ENCODE results near the gene OR10A7.
"Not testable (repeated sequence)": the region's sequence is repeated elsewhere in the genome, so short reads cannot be mapped to it uniquely, and the experiment has no call there.

Gene OR10A7

GRCh38 chr12:55220725-55221124 lies at the start of gene OR10A7:
TSS of gene OR10A7 (plus strand) at chr12:55221025. CDS start at chr12:55221025, 0 bp downstream.
- Mint-ChIP-seq H3K36me3 (ENCODE audit: low read depth) (no peaks in the 10 kb centered on the region), H3K4me1 (ENCODE audit: low read depth) (no peaks in the 10 kb centered on the region)

GRCh38 chr12:55171445-55171844 lies 49.4 kb upstream of the OR10A7 start:
- Mint-ChIP-seq H3K4me3 (no peak overlapping the region), H3K4me1 (ENCODE audit: low read depth) (no peaks in the 10 kb centered on the region), H3K27ac (no peak overlapping the region), H3K9me3 (no peaks in the 10 kb centered on the region), H3K27me3 (peaks cover 15% of the 10 kb centered on the region), H3K36me3 (ENCODE audit: low read depth) (no peaks in the 10 kb centered on the region)

More at GRCh38 chr12:55220725-55221124, at the start of gene OR10A7:
- Mint-ChIP-seq H3K27me3 (peaks cover 18% of the 10 kb centered on the region), H3K4me3 (no peak within 1 kb of the TSS), H3K9me3 (no peaks in the 10 kb centered on the region), H3K27ac (no peak within 1 kb of the TSS)

GRCh38 chr12:55171846-55172245 lies 49.0 kb upstream of the OR10A7 start:
- not testable (repeated sequence) for H3K36me3 Mint-ChIP-seq (ENCODE audit: low read depth); H3K4me1 Mint-ChIP-seq (ENCODE audit: low read depth); H3K4me3 Mint-ChIP-seq; H3K27ac Mint-ChIP-seq; H3K9me3 Mint-ChIP-seq
- H3K27me3 Mint-ChIP-seq, result peaks cover 17% of the 10 kb centered on the region

- H3K27me3 Mint-ChIP-seq, result peaks cover 23% of the 10 kb centered on the region
- no peak overlapping the region for H3K4me3 Mint-ChIP-seq
- H3K27ac Mint-ChIP-seq, result no peak overlapping the region
- H3K9me3 Mint-ChIP-seq, result no peaks in the 10 kb centered on the region
- no peaks in the 10 kb centered on the region for H3K36me3 Mint-ChIP-seq (ENCODE audit: low read depth)
- no peaks in the 10 kb centered on the region for H3K4me1 Mint-ChIP-seq (ENCODE audit: low read depth)
Observed at GRCh38 chr12:55172686-55173085, 48.1 kb upstream of the OR10A7 start.

GRCh38 chr12:55173456-55173855 lies 47.4 kb upstream of the OR10A7 start:
- no peak overlapping the region for H3K27ac Mint-ChIP-seq
- H3K4me3 Mint-ChIP-seq, result no peak overlapping the region
- peaks cover 30% of the 10 kb centered on the region for H3K27me3 Mint-ChIP-seq
- H3K9me3 Mint-ChIP-seq, result no peaks in the 10 kb centered on the region
- no peaks in the 10 kb centered on the region for H3K36me3 Mint-ChIP-seq (ENCODE audit: low read depth)
- H3K4me1 Mint-ChIP-seq (ENCODE audit: low read depth), result no peaks in the 10 kb centered on the region

- H3K27ac Mint-ChIP-seq, result no peak overlapping the region
- no peak overlapping the region for H3K4me3 Mint-ChIP-seq
- H3K4me1 Mint-ChIP-seq (ENCODE audit: low read depth), result no peaks in the 10 kb centered on the region
- H3K36me3 Mint-ChIP-seq (ENCODE audit: low read depth), result no peaks in the 10 kb centered on the region
- peaks cover 38% of the 10 kb centered on the region for H3K27me3 Mint-ChIP-seq
- H3K9me3 Mint-ChIP-seq, result no peaks in the 10 kb centered on the region
Observed at GRCh38 chr12:55188573-55188972, 32.3 kb upstream of the OR10A7 start.

- H3K27ac Mint-ChIP-seq, result no peak overlapping the region
- no peak overlapping the region for H3K4me3 Mint-ChIP-seq
- no peaks in the 10 kb centered on the region for H3K4me1 Mint-ChIP-seq (ENCODE audit: low read depth)
- no peaks in the 10 kb centered on the region for H3K9me3 Mint-ChIP-seq
- H3K27me3 Mint-ChIP-seq, result peaks cover 41% of the 10 kb centered on the region
- no peaks in the 10 kb centered on the region for H3K36me3 Mint-ChIP-seq (ENCODE audit: low read depth)
Observed at GRCh38 chr12:55188974-55189556, 31.8 kb upstream of the OR10A7 start.

GRCh38 chr12:55194382-55194781 lies 26.4 kb upstream of the OR10A7 start:
- no peak overlapping the region for H3K27ac Mint-ChIP-seq
- no peaks in the 10 kb centered on the region for H3K9me3 Mint-ChIP-seq
- H3K4me1 Mint-ChIP-seq (ENCODE audit: low read depth), result no peaks in the 10 kb centered on the region
- H3K4me3 Mint-ChIP-seq, result no peak overlapping the region
- H3K36me3 Mint-ChIP-seq (ENCODE audit: low read depth), result no peaks in the 10 kb centered on the region
- peaks cover 61% of the 10 kb centered on the region for H3K27me3 Mint-ChIP-seq

- no peaks in the 10 kb centered on the region for H3K9me3 Mint-ChIP-seq
- no peak overlapping the region for H3K27ac Mint-ChIP-seq
- H3K4me3 Mint-ChIP-seq, result no peak overlapping the region
- H3K4me1 Mint-ChIP-seq (ENCODE audit: low read depth), result no peaks in the 10 kb centered on the region
- no peaks in the 10 kb centered on the region for H3K36me3 Mint-ChIP-seq (ENCODE audit: low read depth)
- H3K27me3 Mint-ChIP-seq, result peaks cover 37% of the 10 kb centered on the region
Observed at GRCh38 chr12:55226523-55226922, 5.7 kb downstream of the OR10A7 start.

GRCh38 chr12:55227643-55228042 lies 6.8 kb downstream of the OR10A7 start:
- no peak overlapping the region for H3K27ac Mint-ChIP-seq

GRCh38 chr12:55244309-55244708 lies 23.5 kb downstream of the OR10A7 start, which contains the start of gene OR6C74:
TSS of gene OR6C74 (plus strand) at chr12:55244609. CDS start at chr12:55247288, 2,679 bp downstream.
- Mint-ChIP-seq H3K9me3 (no peaks in the 10 kb centered on the region), H3K36me3 (ENCODE audit: low read depth) (no peaks in the 10 kb centered on the region), H3K27ac (no peak within 1 kb of the TSS), H3K4me1 (ENCODE audit: low read depth) (no peaks in the 10 kb centered on the region), H3K4me3 (no peak within 1 kb of the TSS), H3K27me3 (peaks cover 28% of the 10 kb centered on the region)

More at GRCh38 chr12:55227643-55228042, 6.8 kb downstream of the OR10A7 start:
- Mint-ChIP-seq H3K36me3 (ENCODE audit: low read depth) (no peaks in the 10 kb centered on the region), H3K4me3 (no peak overlapping the region), H3K4me1 (ENCODE audit: low read depth) (no peaks in the 10 kb centered on the region), H3K27me3 (peaks cover 36% of the 10 kb centered on the region), H3K9me3 (no peaks in the 10 kb centered on the region)

GRCh38 chr12:55246159-55246558 lies 25.3 kb downstream of the OR10A7 start:
- Mint-ChIP-seq H3K27me3 (peaks cover 34% of the 10 kb centered on the region), H3K4me1 (ENCODE audit: low read depth) (no peaks in the 10 kb centered on the region), H3K4me3 (no peak overlapping the region), H3K27ac (no peak overlapping the region), H3K36me3 (ENCODE audit: low read depth) (no peaks in the 10 kb centered on the region), H3K9me3 (no peaks in the 10 kb centered on the region)

GRCh38 chr12:55250944-55251343 lies 30.1 kb downstream of the OR10A7 start:
- Mint-ChIP-seq H3K27ac (no peak overlapping the region), H3K4me1 (ENCODE audit: low read depth) (no peaks in the 10 kb centered on the region), H3K27me3 (peaks cover 38% of the 10 kb centered on the region), H3K36me3 (ENCODE audit: low read depth) (no peaks in the 10 kb centered on the region), H3K9me3 (no peaks in the 10 kb centered on the region), H3K4me3 (no peak overlapping the region)

GRCh38 chr12:55253281-55253680 lies 32.5 kb downstream of the OR10A7 start:
- Mint-ChIP-seq H3K27me3 (peaks cover 25% of the 10 kb centered on the region), H3K27ac (no peak overlapping the region), H3K36me3 (ENCODE audit: low read depth) (no peaks in the 10 kb centered on the region), H3K4me1 (ENCODE audit: low read depth) (no peaks in the 10 kb centered on the region), H3K4me3 (no peak overlapping the region), H3K9me3 (no peaks in the 10 kb centered on the region)

GRCh38 chr12:55256831-55257230 lies 36.0 kb downstream of the OR10A7 start:
- peaks cover 12% of the 10 kb centered on the region for H3K27me3 Mint-ChIP-seq
- no peaks in the 10 kb centered on the region for H3K4me1 Mint-ChIP-seq (ENCODE audit: low read depth)
- no peak overlapping the region for H3K27ac Mint-ChIP-seq
- no peaks in the 10 kb centered on the region for H3K36me3 Mint-ChIP-seq (ENCODE audit: low read depth)
- no peaks in the 10 kb centered on the region for H3K9me3 Mint-ChIP-seq
- no peak overlapping the region for H3K4me3 Mint-ChIP-seq

- Mint-ChIP-seq H3K27ac (no peak overlapping the region), H3K27me3 (peaks cover 13% of the 10 kb centered on the region), H3K4me3 (no peak overlapping the region), H3K4me1 (ENCODE audit: low read depth) (no peaks in the 10 kb centered on the region), H3K9me3 (no peaks in the 10 kb centered on the region), H3K36me3 (ENCODE audit: low read depth) (no peaks in the 10 kb centered on the region)
Observed at GRCh38 chr12:55258303-55258702, 37.5 kb downstream of the OR10A7 start.
